GM18861 (cell line): ENCODE measurements around the gene ABR.
"Not testable (repeated sequence)": the region's sequence is repeated elsewhere in the genome, so short reads cannot be mapped to it uniquely, and the experiment has no call there.

ENCODE experiments used
- ATAC-seq: cut with Tn5 transposase; IDR thresholded peaks from one replicate; pipeline ENCODE4 v1.9.1; 2021; ENCODE audit not compliant: unreplicated experiment

Gene ABR

GRCh38 chr17:1202291-1202690 is 22.5 kb upstream of the ABR start:
- no peak for ATAC-seq

GRCh38 chr17:1201132-1201702 is 21.4 kb upstream of the ABR start:
- ATAC-seq, result no peak

- ATAC-seq, result not testable (repeated sequence)
Measured at GRCh38 chr17:1199271-1199743, 19.5 kb upstream of the ABR start.

- ATAC-seq, result peak; percentile 41
Measured at GRCh38 chr17:1197781-1198490, 18.2 kb upstream of the ABR start.

GRCh38 chr17:1197379-1197778 is 17.6 kb upstream of the ABR start:
- peak; percentile 22 for ATAC-seq

GRCh38 chr17:1196946-1197345 is 17.2 kb upstream of the ABR start:
- ATAC-seq, result no peak

GRCh38 chr17:1192911-1193699 is 13.3 kb upstream of the ABR start:
- no peak for ATAC-seq

GRCh38 chr17:1190751-1191331 is 11.1 kb upstream of the ABR start:
- no peak for ATAC-seq

GRCh38 chr17:1188812-1189504 is 9.2 kb upstream of the ABR start:
- ATAC-seq, result no peak

- no peak for ATAC-seq
Measured at GRCh38 chr17:1186923-1187771, 7.4 kb upstream of the ABR start.

GRCh38 chr17:1186214-1186820 is 6.5 kb upstream of the ABR start:
- ATAC-seq, result no peak

GRCh38 chr17:1183171-1183873 is 3.5 kb upstream of the ABR start:
- ATAC-seq, result no peak

- ATAC-seq, result no peak
Measured at GRCh38 chr17:1182811-1183170, 3.0 kb upstream of the ABR start.

GRCh38 chr17:1181753-1182137 is 2.0 kb upstream of the ABR start:
- peak; percentile 18 for ATAC-seq

- ATAC-seq, result peak; percentile 43
Measured at GRCh38 chr17:1180958-1181752, 1.4 kb upstream of the ABR start.

- ATAC-seq, result no peak
Measured at GRCh38 chr17:1179112-1179817, 516 bp downstream of the ABR start.

GRCh38 chr17:1177016-1177700 is 2.6 kb downstream of the ABR start:
- no peak for ATAC-seq
